ENCODE data around the gene ADCY9. TPM values are rescaled to one million over a fixed set of nuclear protein-coding genes. Genes with fewer than 3 reads are reported as not detected.
A peak's percentile ranks its signal among the peaks of the same experiment; 100 is the strongest.

Gene ADCY9
- total RNA-seq, 3 donors from 2014 or later: 10.9 to 14.4 (median 12.0) TPM

GRCh38 chr16:4114257-4115208 is 1.7 kb downstream of the ADCY9 start:
- Histone ChIP-seq H3K9me3 (no peaks in the 10 kb centered on the region), H3K4me1 (peaks cover 7 to 10% of the 10 kb centered on the region in 2 donors), H3K36me3 (no peaks in the 10 kb centered on the region), H3K27ac (peak overlapping the region in 1 of 2 donors; percentile 68), H3K4me3 (peak overlapping the region; percentile 69 to 93 (median 72)), H3K27me3 (no peaks in the 10 kb centered on the region)
- intact Hi-C loops (cut with DNase I; ENCODE audit: low total_unique reads): no loop called here
- no peak for DNase-seq (ENCODE audit: low spot score in 2 of 2)
- no peak for TF ChIP-seq POLR2AphosphoS5 (IDR thresholded peaks at IDR 0.05)
- no peak for TF ChIP-seq POLR2A (IDR thresholded peaks at IDR 0.05)
- no peak for TF ChIP-seq CTCF (IDR thresholded peaks at IDR 0.05)

GRCh38 chr16:4113358-4114256 is 2.6 kb downstream of the ADCY9 start:
- intact Hi-C loops (cut with DNase I; ENCODE audit: low total_unique reads): no loop called here
- no peaks in the 10 kb centered on the region for H3K36me3 ChIP-seq
- no peaks in the 10 kb centered on the region for H3K27me3 ChIP-seq
- H3K27ac ChIP-seq: no peak overlapping the region
- H3K4me3 ChIP-seq: peak overlapping the region; percentile 33 to 93 (median 69)
- TF ChIP-seq POLR2AphosphoS5 (IDR thresholded peaks at IDR 0.05): no peak
- no peak for TF ChIP-seq CTCF (IDR thresholded peaks at IDR 0.05)
- TF ChIP-seq POLR2A (IDR thresholded peaks at IDR 0.05): no peak
- H3K4me1 ChIP-seq: peaks cover 7 to 10% of the 10 kb centered on the region in 2 donors
- no peaks in the 10 kb centered on the region for H3K9me3 ChIP-seq
- DNase-seq (ENCODE audit: low spot score in 2 of 2): no peak

GRCh38 chr16:4111748-4112696 is 4.2 kb downstream of the ADCY9 start:
- Histone ChIP-seq H3K4me1 (peaks cover 7 to 10% of the 10 kb centered on the region in 2 donors), H3K27ac (no peak overlapping the region), H3K9me3 (no peaks in the 10 kb centered on the region), H3K27me3 (no peaks in the 10 kb centered on the region), H3K36me3 (no peaks in the 10 kb centered on the region), H3K4me3 (peak overlapping the region; percentile 33 to 93 (median 69))
- intact Hi-C loops (cut with DNase I; ENCODE audit: low total_unique reads): no loop called here
- TF ChIP-seq POLR2AphosphoS5 (IDR thresholded peaks at IDR 0.05) (no peak), CTCF (IDR thresholded peaks at IDR 0.05) (no peak), POLR2A (IDR thresholded peaks at IDR 0.05) (no peak)
- no peak for DNase-seq (ENCODE audit: low spot score in 2 of 2)

GRCh38 chr16:4110680-4111079 is 5.6 kb downstream of the ADCY9 start:
- no peak overlapping the region for H3K27ac ChIP-seq
- peak overlapping the region in 1 of 3 donors; percentile 40 for H3K4me3 ChIP-seq
- intact Hi-C loops (cut with DNase I; ENCODE audit: low total_unique reads): no loop called here
- H3K4me1 ChIP-seq: peaks cover 7 to 10% of the 10 kb centered on the region in 2 donors
- no peaks in the 10 kb centered on the region for H3K36me3 ChIP-seq
- no peaks in the 10 kb centered on the region for H3K9me3 ChIP-seq
- DNase-seq (ENCODE audit: low spot score in 2 of 2): no peak
- H3K27me3 ChIP-seq: no peaks in the 10 kb centered on the region
- TF ChIP-seq POLR2A (IDR thresholded peaks at IDR 0.05) (no peak), POLR2AphosphoS5 (IDR thresholded peaks at IDR 0.05) (no peak), CTCF (IDR thresholded peaks at IDR 0.05) (no peak)

Data from breast epithelium (tissue), 4 donors.